Eye (tissue), 1 donor: ENCODE results near the gene CHN1.

Experiments used
- DNase-seq: peaks from one replicate; pipeline ENCODE4 v3.0.0-alpha.2; 2015

The CHN1 gene

GRCh38 chr2:174760845-174761473 is 244.2 kb downstream of the CHN1 start:
- no peak for DNase-seq

DNA sequence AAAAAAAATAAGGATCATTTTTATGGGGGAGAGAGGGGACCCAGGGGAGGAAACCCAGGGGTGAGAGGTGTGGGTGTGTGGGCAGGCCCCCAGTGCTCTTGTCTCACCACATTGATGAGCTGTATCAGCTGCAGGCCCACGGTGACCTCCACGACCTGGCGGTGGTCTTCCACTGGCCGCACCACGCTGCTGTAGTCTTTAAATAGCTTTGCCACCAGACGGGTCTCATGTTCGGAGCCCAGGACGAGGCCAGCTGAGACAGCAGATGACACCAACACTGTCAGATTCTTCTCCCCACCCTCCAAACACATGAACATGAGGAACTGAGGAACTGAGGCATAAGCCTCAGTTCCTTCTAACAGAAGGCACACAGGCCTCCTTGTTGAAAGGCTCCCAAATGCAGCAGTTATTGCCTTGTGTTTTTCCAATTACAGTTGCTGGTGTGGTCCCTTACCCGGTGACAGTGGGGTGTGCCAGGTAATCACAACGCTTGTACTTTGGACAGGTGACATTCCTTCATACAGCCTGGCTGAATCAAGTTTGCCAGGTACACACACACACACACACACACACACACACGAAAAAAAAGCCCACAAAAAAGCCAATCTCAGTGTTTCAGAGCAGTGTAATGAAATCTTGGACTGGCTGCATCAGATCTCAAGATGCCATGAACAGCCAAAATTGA is 245.7 kb downstream of the CHN1 start:
- no peak for DNase-seq

GRCh38 chr2:174756743-174757142 is 248.4 kb downstream of the CHN1 start:
- DNase-seq: no peak

GRCh38 chr2:174753038-174753633 is 252.0 kb downstream of the CHN1 start:
- DNase-seq: no peak

- no peak for DNase-seq
These were observed 252.7 kb downstream of the CHN1 start for GRCh38 chr2:174752403-174753037.

- no peak for DNase-seq
These were observed 254.2 kb downstream of the CHN1 start for GRCh38 chr2:174750923-174751441.

DNA sequence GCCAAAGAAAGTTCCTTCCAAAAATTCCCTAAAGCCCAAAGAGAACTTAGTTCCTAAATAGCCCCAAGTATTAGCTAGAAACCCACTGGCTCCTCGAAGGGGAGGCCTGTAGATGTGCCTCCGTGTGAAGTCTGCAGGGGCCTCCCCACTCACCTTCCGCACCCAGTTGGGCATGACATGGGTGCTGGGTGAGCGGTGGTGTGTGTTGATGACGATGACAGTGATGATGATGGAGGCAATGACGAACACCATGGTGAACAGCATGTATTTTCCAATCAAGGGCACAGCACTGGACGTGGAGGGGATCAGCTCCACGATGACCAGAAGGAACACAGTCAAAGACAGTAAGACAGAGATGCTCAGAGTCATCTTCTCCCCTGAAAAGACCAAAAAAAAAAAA is 255.4 kb downstream of the CHN1 start:
- DNase-seq: no peak

DNA sequence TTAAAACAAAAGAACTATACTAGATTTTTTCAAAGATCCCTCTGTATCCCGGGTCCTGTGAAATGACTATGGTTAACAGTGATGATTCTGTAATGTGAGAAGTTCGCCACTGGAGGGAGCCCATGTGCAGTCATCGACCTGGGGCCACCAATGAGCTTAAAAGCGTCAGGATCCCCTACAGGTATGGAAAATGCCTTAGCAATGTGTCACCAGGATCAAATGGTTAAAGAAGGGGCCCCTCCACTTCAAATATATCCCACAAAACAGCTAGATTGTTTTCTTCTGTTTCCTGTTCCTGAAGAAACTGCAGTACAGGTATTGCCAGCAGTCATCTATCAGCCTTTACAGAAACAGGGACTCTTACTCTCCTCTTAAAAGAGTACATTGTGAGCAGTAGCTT is 256.2 kb downstream of the CHN1 start:
- peak; percentile 88 for DNase-seq
